ENCODE measurements around the gene GAL.

GRCh38 chr11:68694431-68695297, 10.3 kb downstream of the GAL start:
- no peak for TF ChIP-seq CTCF (IDR thresholded peaks at IDR 0.05)
- no peak for TF ChIP-seq POLR2A (IDR thresholded peaks at IDR 0.05)

All from Peyer's patch (tissue), 4 donors.